IMR-90 (cell line): ENCODE results near the gene CMPK2. TPM values are rescaled to one million over a fixed set of nuclear protein-coding genes. Genes with fewer than 3 reads are reported as not detected.

ENCODE experiments used
- ATAC-seq: fragments of 200-7000 bp; cut with Tn5 transposase; 2 replicates; pipeline ENCODE4 v1.9.1; 2020; ENCODE audit warnings: low read depth, mild to moderate bottlenecking, moderate library complexity
- BruUV-seq: library from RNA; stranded (reverse); fragments of 400-500 nt; replicated peaks from 2 replicates; lab custom pipeline; 2021; lab: Mats Ljungman, UMichigan
- CTCF ChIA-PET: fragments of 300-600 bp; formaldehyde crosslinking; extraction: SDS; loops from one replicate; lab custom pipeline; 2021; ENCODE audit warnings: antibody characterized with exemption; lab: Yijun Ruan, JAX
- POLR2A ChIA-PET: fragments of 300-600 bp; sonication (Branson Sonifier 250); formaldehyde crosslinking; loops from one replicate; lab custom pipeline; 2022; ENCODE audit warnings: antibody characterized with exemption; ENCODE audit not compliant: unreplicated experiment; lab: Charles Lee
- DNase-seq: peaks from one replicate; pipeline ENCODE4 v3.0.0; 2013
- H2AFZ ChIP-seq: replicated peaks from 2 replicates; pipeline ENCODE3; 2013; ENCODE audit warnings: low read length, mild to moderate bottlenecking; ENCODE audit not compliant: poor library complexity
- H2AK5ac ChIP-seq: 2 replicates; pipeline ENCODE4 v1.6.1; 2013; ENCODE audit warnings: low read depth, low read length, inconsistent platforms
- H2AK9ac ChIP-seq: replicated peaks from 2 replicates; pipeline ENCODE3; 2013; ENCODE audit warnings: mild to moderate bottlenecking, low read depth, low read length, moderate library complexity; ENCODE audit not compliant: poor library complexity
- H2BK120ac ChIP-seq: 2 replicates; pipeline ENCODE4 v1.6.1; 2013; ENCODE audit warnings: low read depth, low read length, inconsistent platforms
- H2BK15ac ChIP-seq: 3 replicates; pipeline ENCODE4 v1.6.1; 2013; ENCODE audit warnings: low read depth, low read length, inconsistent platforms
- H2BK20ac ChIP-seq: 2 replicates; pipeline ENCODE4 v1.6.1; 2013; ENCODE audit warnings: low read depth, mild to moderate bottlenecking, inconsistent platforms, low read length, moderate library complexity
- H2BK5ac ChIP-seq: 2 replicates; pipeline ENCODE4 v1.6.1; 2013; ENCODE audit warnings: mild to moderate bottlenecking, low read depth, low read length, inconsistent platforms; ENCODE audit not compliant: poor library complexity, severe bottlenecking
- H3K14ac ChIP-seq: replicated peaks from 2 replicates; pipeline ENCODE4 v1.6.1; 2013; ENCODE audit warnings: low read depth, low read length, inconsistent platforms
- H3K18ac ChIP-seq: 2 replicates; pipeline ENCODE4 v1.6.1; 2013; ENCODE audit warnings: low read depth, low read length, control low read depth
- H3K23ac ChIP-seq: 2 replicates; pipeline ENCODE4 v1.6.1; 2013; ENCODE audit warnings: low read depth, low read length, inconsistent platforms
- H3K27ac ChIP-seq: 2 replicates; pipeline ENCODE4 v1.5.1; 2013; ENCODE audit warnings: mild to moderate bottlenecking, control low read depth, low read length; ENCODE audit not compliant: insufficient read depth
- H3K27me3 ChIP-seq: 2 replicates; pipeline ENCODE4 v1.6.1; 2013; ENCODE audit warnings: low read length; ENCODE audit not compliant: control insufficient read depth, insufficient read depth
- H3K36me3 ChIP-seq: 2 replicates; pipeline ENCODE4 v1.6.1; 2013; ENCODE audit warnings: low read length, mixed read lengths; ENCODE audit not compliant: control insufficient read depth, insufficient read depth
- H3K4ac ChIP-seq: 2 replicates; pipeline ENCODE4 v1.6.1; 2013; ENCODE audit warnings: low read depth, low read length, inconsistent platforms
- H3K4me1 ChIP-seq: 2 replicates; pipeline ENCODE4 v1.6.1; 2013; ENCODE audit warnings: low read length, mixed read lengths; ENCODE audit not compliant: control insufficient read depth, insufficient read depth
- H3K4me2 ChIP-seq: 2 replicates; pipeline ENCODE4 v1.6.1; 2013; ENCODE audit warnings: low read depth, mild to moderate bottlenecking, control low read depth, low read length, moderate library complexity
- H3K4me3 ChIP-seq: 2 replicates; pipeline ENCODE4 v1.5.1; 2013; ENCODE audit warnings: low read depth, mild to moderate bottlenecking, control low read depth, low read length, moderate library complexity; ENCODE audit not compliant: insufficient read depth
- H3K56ac ChIP-seq: 2 replicates; pipeline ENCODE4 v1.6.1; 2013; ENCODE audit warnings: low read length, inconsistent platforms; ENCODE audit not compliant: insufficient read depth; ENCODE audit errors: extremely low read depth
- H3K79me1 ChIP-seq, 2 experiments: 2 replicates each; pipeline ENCODE4 v1.6.1; 2013; ENCODE audit warnings: low read length in 2 of 2, inconsistent platforms in 1 of 2, low read depth in 1 of 2
- H3K9ac ChIP-seq: 2 replicates; pipeline ENCODE4 v1.6.1; 2013; ENCODE audit warnings: low read depth, low read length, control low read depth
- H3K9me1 ChIP-seq: 2 replicates; pipeline ENCODE4 v1.6.1; 2013; ENCODE audit warnings: low read length, inconsistent platforms; ENCODE audit not compliant: insufficient read depth
- H3K9me3 ChIP-seq: 2 replicates; pipeline ENCODE4 v1.6.1; 2013; ENCODE audit warnings: low read length; ENCODE audit not compliant: control insufficient read depth, insufficient read depth
- H4K20me1 ChIP-seq: 2 replicates; pipeline ENCODE4 v1.6.1; 2013; ENCODE audit warnings: low read length, inconsistent platforms; ENCODE audit not compliant: insufficient read depth
- H4K5ac ChIP-seq: 2 replicates; pipeline ENCODE4 v1.6.1; 2013; ENCODE audit warnings: mild to moderate bottlenecking, low read depth, low read length, control low read depth
- H4K8ac ChIP-seq, 2 experiments: 2 replicates each; pipeline ENCODE4 v1.6.1; 2013; ENCODE audit warnings: low read depth in 2 of 2, low read length in 2 of 2, control low read depth in 1 of 2, inconsistent platforms in 1 of 2
- H4K91ac ChIP-seq: 2 replicates; pipeline ENCODE4 v1.6.1; 2013; ENCODE audit warnings: low read depth, low read length, inconsistent platforms; ENCODE audit not compliant: insufficient read depth
- BHLHE40 ChIP-seq: fragments of 150-350 bp; IDR thresholded peaks from 2 replicates; pipeline ENCODE4 v1.6.1; 2016; ENCODE audit warnings: mild to moderate bottlenecking, low read depth, low read length
- CEBPB ChIP-seq: IDR thresholded peaks from 2 replicates; pipeline ENCODE4 v1.6.1; 2012; ENCODE audit warnings: low read depth, low read length, improper control_type of control experiment
- CHD1 ChIP-seq: IDR thresholded peaks from 2 replicates; pipeline ENCODE4 v1.6.1; 2012; ENCODE audit warnings: low read depth, low read length, improper control_type of control experiment
- FOS ChIP-seq: fragments of 150-350 bp; IDR thresholded peaks from 2 replicates; pipeline ENCODE4 v1.6.1; 2016; ENCODE audit warnings: low read depth, low read length
- MAFK ChIP-seq: IDR thresholded peaks from 2 replicates; pipeline ENCODE4 v1.6.1; 2012; ENCODE audit warnings: low read depth, low read length, improper control_type of control experiment
- MAZ ChIP-seq: IDR thresholded peaks from 2 replicates; pipeline ENCODE4 v1.6.1; 2012; ENCODE audit warnings: low read depth, mild to moderate bottlenecking, low read length, improper control_type of control experiment, moderate library complexity, borderline replicate concordance
- MXI1 ChIP-seq: IDR thresholded peaks from 2 replicates; pipeline ENCODE4 v1.6.1; 2012; ENCODE audit warnings: low read depth, mild to moderate bottlenecking, low read length, moderate library complexity, borderline replicate concordance
- NFE2L2 ChIP-seq: fragments of 150-350 bp; IDR thresholded peaks from 2 replicates; pipeline ENCODE4 v1.6.1; 2016; ENCODE audit warnings: low read depth, mild to moderate bottlenecking, low read length
- POLR2A ChIP-seq: IDR thresholded peaks from 2 replicates; pipeline ENCODE4 v1.6.1; 2012; ENCODE audit warnings: mild to moderate bottlenecking, low read depth, low read length
- RAD21 ChIP-seq: IDR thresholded peaks from 2 replicates; pipeline ENCODE4 v1.6.1; 2012; ENCODE audit warnings: low read length, improper control_type of control experiment
- RCOR1 ChIP-seq: IDR thresholded peaks from 2 replicates; pipeline ENCODE4 v1.6.1; 2012; ENCODE audit warnings: mild to moderate bottlenecking, low read length, improper control_type of control experiment; ENCODE audit not compliant: insufficient replicate concordance
- RFX5 ChIP-seq: IDR thresholded peaks from 2 replicates; pipeline ENCODE4 v1.8.0; 2012; ENCODE audit warnings: low read depth, mild to moderate bottlenecking, low read length, moderate library complexity
- SMC3 ChIP-seq: fragments of 150-350 bp; IDR thresholded peaks from 2 replicates; pipeline ENCODE4 v1.6.1; 2016; ENCODE audit warnings: low read depth, mild to moderate bottlenecking, antibody characterized with exemption, low read length, moderate library complexity
- dilution Hi-C: fragments of 300-500 bp; cut with HindIII; formaldehyde crosslinking; loops from one replicate; pipeline ENCODE4 v1.14.3; 2018; ENCODE audit warnings: low sequenced_read_pairs; ENCODE audit not compliant: unreplicated experiment
- in situ Hi-C: fragments of 300-500 bp; cut with MboI; formaldehyde crosslinking; loops from 3 replicates; pipeline ENCODE4 v1.14.3; 2019; ENCODE audit warnings: low sequenced_read_pairs, inconsistent platforms, mixed read lengths
- intact Hi-C: fragments of 100-400 bp; cut with micrococcal nuclease; formaldehyde crosslinking; loops from 2 replicates; pipeline ENCODE4 v1.10.0; 2022
- polyA plus RNA-seq, 3 experiments: library from polyadenylated mRNA; depleted of rRNA; stranded (reverse); fragments of >200 nt; gene quantifications; 2 replicates each; pipeline ENCODE4 v1.2.3, GENCODE V29; 2012; ENCODE audit warnings: low replicate concordance in 1 of 3
- total RNA-seq: library from RNA; depleted of rRNA; stranded (reverse); fragments of >200 nt; gene quantifications from 2 replicates; pipeline ENCODE4 v1.2.3, GENCODE V29; 2012
- TF ChIP-seq, protein P1 (sequence below): conservative IDR thresholded peaks from 2 replicates; pipeline ENCODE4 v1.5.1; 2012; ENCODE audit warnings: mild to moderate bottlenecking, low read depth, low read length, improper control_type of control experiment
- TF ChIP-seq, protein P2 (sequence below): fragments of 150-350 bp; IDR thresholded peaks from 2 replicates; pipeline ENCODE4 v1.6.1; 2016; ENCODE audit warnings: low read depth, mild to moderate bottlenecking, low read length, moderate library complexity, borderline replicate concordance
- TF ChIP-seq, protein P3 (sequence below): fragments of 150-350 bp; IDR thresholded peaks from 2 replicates; pipeline ENCODE4 v1.6.1; 2017; ENCODE audit warnings: mild to moderate bottlenecking, antibody characterized with exemption, low read length, low read depth

The CMPK2 gene
- total and polyA plus RNA-seq, 2 of the 4 experiments (the other 2 are of a cell fraction) = 0.03 to 0.18 TPM

DNA sequence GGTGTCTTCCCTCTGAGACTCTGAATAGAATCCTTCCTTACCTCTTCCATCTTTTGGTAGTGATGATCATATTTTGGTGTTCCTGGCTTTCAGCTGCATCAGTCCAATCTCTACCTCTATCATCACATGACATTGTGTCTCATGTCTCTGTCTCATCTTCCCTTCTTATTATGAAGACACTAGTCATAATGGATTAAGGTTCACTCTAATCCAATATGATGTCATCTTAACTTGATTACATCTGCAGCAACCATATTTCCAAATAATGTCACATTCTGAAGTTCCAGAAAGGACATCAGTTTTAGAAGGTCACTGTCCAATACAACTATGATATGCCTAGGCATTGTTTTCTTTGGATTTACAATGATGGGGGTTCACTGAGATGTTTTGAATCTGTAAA lies 31.5 kb downstream of the CMPK2 start:
- no peak overlapping the region for H3K18ac ChIP-seq
- H3K23ac ChIP-seq = no peak overlapping the region
- no peak overlapping the region for H3K4me2 ChIP-seq
- ChIA-PET POLR2A (no interaction called here), CTCF (no interaction called here)
- intact Hi-C loops (no loop called here), in situ Hi-C loops (no loop called here), dilution Hi-C loops (no loop called here)
- no peaks in the 10 kb centered on the region for H3K9me1 ChIP-seq
- H2AFZ ChIP-seq = no peak overlapping the region
- no peak overlapping the region for H4K5ac ChIP-seq
- BruUV-seq = no TSS peak
- no peaks in the 10 kb centered on the region; the same call in 1 of the 2 replicates for H3K9me3 ChIP-seq
- H3K9ac ChIP-seq = no peak overlapping the region
- H3K14ac ChIP-seq = no peak overlapping the region
- no peak overlapping the region for H2AK5ac ChIP-seq
- H4K8ac ChIP-seq = no peak overlapping the region
- H2BK5ac ChIP-seq = no peak overlapping the region
- H4K91ac ChIP-seq = no peak overlapping the region
- ATAC-seq (no peak), DNase-seq (no peak)
- no peak overlapping the region for H2AK9ac ChIP-seq
- H3K4me1 ChIP-seq = no peaks in the 10 kb centered on the region
- no peak overlapping the region for H2BK20ac ChIP-seq
- H2BK120ac ChIP-seq = no peak overlapping the region
- H3K27me3 ChIP-seq = no peaks in the 10 kb centered on the region
- no peak overlapping the region for H2BK15ac ChIP-seq
- TF ChIP-seq, protein P1, sequence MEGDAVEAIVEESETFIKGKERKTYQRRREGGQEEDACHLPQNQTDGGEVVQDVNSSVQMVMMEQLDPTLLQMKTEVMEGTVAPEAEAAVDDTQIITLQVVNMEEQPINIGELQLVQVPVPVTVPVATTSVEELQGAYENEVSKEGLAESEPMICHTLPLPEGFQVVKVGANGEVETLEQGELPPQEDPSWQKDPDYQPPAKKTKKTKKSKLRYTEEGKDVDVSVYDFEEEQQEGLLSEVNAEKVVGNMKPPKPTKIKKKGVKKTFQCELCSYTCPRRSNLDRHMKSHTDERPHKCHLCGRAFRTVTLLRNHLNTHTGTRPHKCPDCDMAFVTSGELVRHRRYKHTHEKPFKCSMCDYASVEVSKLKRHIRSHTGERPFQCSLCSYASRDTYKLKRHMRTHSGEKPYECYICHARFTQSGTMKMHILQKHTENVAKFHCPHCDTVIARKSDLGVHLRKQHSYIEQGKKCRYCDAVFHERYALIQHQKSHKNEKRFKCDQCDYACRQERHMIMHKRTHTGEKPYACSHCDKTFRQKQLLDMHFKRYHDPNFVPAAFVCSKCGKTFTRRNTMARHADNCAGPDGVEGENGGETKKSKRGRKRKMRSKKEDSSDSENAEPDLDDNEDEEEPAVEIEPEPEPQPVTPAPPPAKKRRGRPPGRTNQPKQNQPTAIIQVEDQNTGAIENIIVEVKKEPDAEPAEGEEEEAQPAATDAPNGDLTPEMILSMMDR = no peak
- TF ChIP-seq, protein P2, sequence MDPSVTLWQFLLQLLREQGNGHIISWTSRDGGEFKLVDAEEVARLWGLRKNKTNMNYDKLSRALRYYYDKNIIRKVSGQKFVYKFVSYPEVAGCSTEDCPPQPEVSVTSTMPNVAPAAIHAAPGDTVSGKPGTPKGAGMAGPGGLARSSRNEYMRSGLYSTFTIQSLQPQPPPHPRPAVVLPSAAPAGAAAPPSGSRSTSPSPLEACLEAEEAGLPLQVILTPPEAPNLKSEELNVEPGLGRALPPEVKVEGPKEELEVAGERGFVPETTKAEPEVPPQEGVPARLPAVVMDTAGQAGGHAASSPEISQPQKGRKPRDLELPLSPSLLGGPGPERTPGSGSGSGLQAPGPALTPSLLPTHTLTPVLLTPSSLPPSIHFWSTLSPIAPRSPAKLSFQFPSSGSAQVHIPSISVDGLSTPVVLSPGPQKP = no peak
- TF ChIP-seq NFE2L2 (no peak), MAZ (no peak), MXI1 (no peak), SMC3 (no peak), MAFK (no peak), CEBPB (no peak), CHD1 (no peak), POLR2A (no peak), RAD21 (no peak), FOS (no peak), RFX5 (no peak), BHLHE40 (no peak), RCOR1 (no peak)
- TF ChIP-seq, protein P3, sequence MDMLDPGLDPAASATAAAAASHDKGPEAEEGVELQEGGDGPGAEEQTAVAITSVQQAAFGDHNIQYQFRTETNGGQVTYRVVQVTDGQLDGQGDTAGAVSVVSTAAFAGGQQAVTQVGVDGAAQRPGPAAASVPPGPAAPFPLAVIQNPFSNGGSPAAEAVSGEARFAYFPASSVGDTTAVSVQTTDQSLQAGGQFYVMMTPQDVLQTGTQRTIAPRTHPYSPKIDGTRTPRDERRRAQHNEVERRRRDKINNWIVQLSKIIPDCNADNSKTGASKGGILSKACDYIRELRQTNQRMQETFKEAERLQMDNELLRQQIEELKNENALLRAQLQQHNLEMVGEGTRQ = no peak
- H4K20me1 ChIP-seq = no peaks in the 10 kb centered on the region
- no peak overlapping the region for H3K4me3 ChIP-seq
- no peak overlapping the region for H3K4ac ChIP-seq
- no peaks in the 10 kb centered on the region for H3K79me1 ChIP-seq
- no peak overlapping the region for H3K27ac ChIP-seq
- H3K56ac ChIP-seq = no peak overlapping the region
- no peaks in the 10 kb centered on the region for H3K36me3 ChIP-seq
